ENCODE results near the gene RTEL1. TPM values are rescaled to one million over a fixed set of nuclear protein-coding genes. Genes with fewer than 3 reads are reported as not detected.

The RTEL1 gene
- total and polyA plus RNA-seq, 9 of the 15 experiments (the other 6 are each of a cell fraction or from before 2014, with no cell fraction given), result 0.36 to 61.0 (median 17.9) TPM

DNA sequence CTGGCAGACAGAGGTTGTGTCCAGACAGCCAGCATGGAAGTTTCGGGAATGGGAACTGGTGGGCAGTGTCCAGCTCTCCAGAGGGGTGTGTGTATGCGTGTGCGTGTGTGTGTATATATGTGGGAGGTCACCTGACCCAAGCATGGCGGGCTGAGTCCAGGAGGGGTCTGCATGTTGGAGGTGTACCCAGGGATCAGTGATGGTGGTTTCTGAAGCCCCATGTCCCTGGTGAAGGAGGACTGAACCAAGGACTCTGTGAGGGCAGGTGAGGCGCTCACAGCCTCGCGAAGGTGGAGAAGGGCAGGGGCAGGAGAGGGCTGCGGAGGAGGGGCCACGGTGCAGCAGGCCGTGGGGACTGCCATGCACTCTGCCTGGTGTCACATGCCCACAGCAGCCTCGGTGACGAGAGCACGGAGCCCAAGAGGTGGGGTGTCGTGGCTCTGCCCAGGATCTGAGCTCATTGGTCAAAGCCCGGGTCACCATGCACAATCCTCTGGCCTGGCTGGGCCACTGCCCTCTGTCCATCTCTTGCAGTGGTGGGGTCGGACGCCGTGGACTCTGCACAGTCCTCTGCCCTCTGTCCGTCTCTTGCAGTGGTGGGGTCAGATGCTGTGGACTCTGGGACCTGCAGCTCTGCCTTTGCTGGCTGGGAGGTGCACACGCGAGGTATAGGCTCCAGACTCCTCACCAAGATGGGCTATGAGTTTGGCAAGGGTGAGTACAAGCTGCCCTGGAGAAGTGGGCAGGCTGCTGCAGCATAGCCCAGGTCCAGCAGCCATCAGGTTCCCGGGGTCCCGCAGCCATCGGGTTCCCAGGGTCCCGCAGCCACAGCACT, 76.2 kb downstream of the RTEL1 start:
- intact Hi-C loops (cut with micrococcal nuclease) (no loop called here), in situ Hi-C loops (cut with MboI) (no loop called here)
- Histone ChIP-seq H3K27ac (ENCODE audit: extremely low read depth, low read depth, low read length) (no peak overlapping the region), H3K36me3 (ENCODE audit: control insufficient read depth, insufficient read depth, low read length) (peaks cover 67% of the 10 kb centered on the region; the same call in 2 of the 3 replicates), H4K20me1 (replicated peaks; ENCODE audit: control insufficient read depth, insufficient read depth, low read length) (0 out of 2 replicates have a peak, but pooled peaks cover 5% of the 10 kb centered on the region), H3K79me2 (ENCODE audit: control insufficient read depth, insufficient read depth, low read length) (peaks cover 21% of the 10 kb centered on the region), H3K9me3 (replicated peaks; ENCODE audit: control insufficient read depth, insufficient read depth, low read depth, low read length) (peaks cover 4% of the 10 kb centered on the region), H3K9me1 (ENCODE audit: control insufficient read depth, insufficient read depth, low read length) (no peaks in the 10 kb centered on the region), H3K27me3 (ENCODE audit: control insufficient read depth in 2 of 2, insufficient read depth in 2 of 2, low read length in 2 of 2) (no peaks in the 10 kb centered on the region), H2AFZ (ENCODE audit: low read depth, low read length) (no peak overlapping the region), H3K9ac (ENCODE audit: insufficient read depth in 1 of 2, low read depth in 2 of 2, low read length in 2 of 2) (no peak overlapping the region), H3K4me1 (replicated peaks in 1 of 2; ENCODE audit: control insufficient read depth in 2 of 2, insufficient read depth in 2 of 2, low read length in 2 of 2) (peaks cover 3 to 58% of the 10 kb centered on the region in 2 experiments; a peak in 3 of 5 replicates), H3K4me3 (no peak overlapping the region), H3K4me2 (ENCODE audit: insufficient read depth, low read length) (no peak overlapping the region)
- FAIRE-seq (no peak), DNase-seq (ENCODE audit: extremely low read depth in 1 of 4, low spot score in 3 of 4) (peak in 2 of 4 experiments; percentile 3), ATAC-seq (no peak)
- ChIA-PET POLR2A (interaction anchor here (0.5 kb wide), 2 partner anchors 209 to 246 kb away, joined by 4 read pairs; no protein-coding TSS in a partner anchor), CTCF (ENCODE audit: low intra/inter-chr PET ratio) (no interaction called here)
- WGBS (ENCODE audit: insufficient coverage, low coverage, missing lambda C conversion rate), result 93% methylated on average over 18 of the region's 25 CpGs
- no TSS peak for BruUV-seq (replicated peaks)
- TF ChIP-seq FOXK2 (conservative IDR thresholded peaks at IDR 0.05 in 1 of 2, IDR thresholded peaks at IDR 0.05 in 1 of 2; ENCODE audit: low read depth in 2 of 2) (no peak), HLTF (IDR thresholded peaks at IDR 0.05) (no peak), ELF2 (CRISPR knock-in tag; IDR thresholded peaks at IDR 0.05) (no peak), CREB1 (IDR thresholded peaks at IDR 0.05) (no peak), CREB1 (CRISPR knock-in tag; IDR thresholded peaks at IDR 0.05) (no peak), MCM5 (IDR thresholded peaks at IDR 0.05; ENCODE audit: low read depth) (no peak), DACH1 (IDR thresholded peaks at IDR 0.05; ENCODE audit: partially characterized antibody) (no peak), ZBTB17 (CRISPR knock-in tag; IDR thresholded peaks at IDR 0.05) (no peak), CEBPB (tag; IDR thresholded peaks at IDR 0.05) (no peak), FOS (IDR thresholded peaks at IDR 0.05; ENCODE audit: extremely low read depth, insufficient read length) (no peak), ZKSCAN3 (CRISPR knock-in tag; IDR thresholded peaks at IDR 0.05) (no peak), PRPF4 (IDR thresholded peaks at IDR 0.05; ENCODE audit: insufficient read depth, low read depth, low read length, poor library complexity, severe bottlenecking) (no peak), MECOM (CRISPR knock-in tag; IDR thresholded peaks at IDR 0.05) (no peak)
- TF ChIP-seq, protein P1, sequence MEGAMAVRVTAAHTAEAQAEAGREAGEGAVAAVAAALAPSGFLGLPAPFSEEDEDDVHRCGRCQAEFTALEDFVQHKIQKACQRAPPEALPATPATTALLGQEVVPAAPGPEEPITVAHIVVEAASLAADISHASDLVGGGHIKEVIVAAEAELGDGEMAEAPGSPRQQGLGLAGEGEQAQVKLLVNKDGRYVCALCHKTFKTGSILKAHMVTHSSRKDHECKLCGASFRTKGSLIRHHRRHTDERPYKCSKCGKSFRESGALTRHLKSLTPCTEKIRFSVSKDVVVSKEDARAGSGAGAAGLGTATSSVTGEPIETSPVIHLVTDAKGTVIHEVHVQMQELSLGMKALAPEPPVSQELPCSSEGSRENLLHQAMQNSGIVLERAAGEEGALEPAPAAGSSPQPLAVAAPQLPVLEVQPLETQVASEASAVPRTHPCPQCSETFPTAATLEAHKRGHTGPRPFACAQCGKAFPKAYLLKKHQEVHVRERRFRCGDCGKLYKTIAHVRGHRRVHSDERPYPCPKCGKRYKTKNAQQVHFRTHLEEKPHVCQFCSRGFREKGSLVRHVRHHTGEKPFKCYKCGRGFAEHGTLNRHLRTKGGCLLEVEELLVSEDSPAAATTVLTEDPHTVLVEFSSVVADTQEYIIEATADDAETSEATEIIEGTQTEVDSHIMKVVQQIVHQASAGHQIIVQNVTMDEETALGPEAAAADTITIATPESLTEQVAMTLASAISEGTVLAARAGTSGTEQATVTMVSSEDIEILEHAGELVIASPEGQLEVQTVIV (CRISPR knock-in tag; IDR thresholded peaks at IDR 0.05; ENCODE audit: borderline replicate concordance), result no peak
- TF ChIP-seq, protein P2, sequence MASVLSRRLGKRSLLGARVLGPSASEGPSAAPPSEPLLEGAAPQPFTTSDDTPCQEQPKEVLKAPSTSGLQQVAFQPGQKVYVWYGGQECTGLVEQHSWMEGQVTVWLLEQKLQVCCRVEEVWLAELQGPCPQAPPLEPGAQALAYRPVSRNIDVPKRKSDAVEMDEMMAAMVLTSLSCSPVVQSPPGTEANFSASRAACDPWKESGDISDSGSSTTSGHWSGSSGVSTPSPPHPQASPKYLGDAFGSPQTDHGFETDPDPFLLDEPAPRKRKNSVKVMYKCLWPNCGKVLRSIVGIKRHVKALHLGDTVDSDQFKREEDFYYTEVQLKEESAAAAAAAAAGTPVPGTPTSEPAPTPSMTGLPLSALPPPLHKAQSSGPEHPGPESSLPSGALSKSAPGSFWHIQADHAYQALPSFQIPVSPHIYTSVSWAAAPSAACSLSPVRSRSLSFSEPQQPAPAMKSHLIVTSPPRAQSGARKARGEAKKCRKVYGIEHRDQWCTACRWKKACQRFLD (CRISPR knock-in tag; IDR thresholded peaks at IDR 0.05), result no peak
- TF ChIP-seq, protein P3, sequence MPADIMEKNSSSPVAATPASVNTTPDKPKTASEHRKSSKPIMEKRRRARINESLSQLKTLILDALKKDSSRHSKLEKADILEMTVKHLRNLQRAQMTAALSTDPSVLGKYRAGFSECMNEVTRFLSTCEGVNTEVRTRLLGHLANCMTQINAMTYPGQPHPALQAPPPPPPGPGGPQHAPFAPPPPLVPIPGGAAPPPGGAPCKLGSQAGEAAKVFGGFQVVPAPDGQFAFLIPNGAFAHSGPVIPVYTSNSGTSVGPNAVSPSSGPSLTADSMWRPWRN (IDR thresholded peaks at IDR 0.05; ENCODE audit: low read depth), result no peak
